GM12872 (cell line): ENCODE data around the gene ACE.

Experiments
- CTCF ChIP-seq: IDR thresholded peaks from 3 replicates; pipeline ENCODE4 v1.5.1; 2011; ENCODE audit warnings: low read depth, mild to moderate bottlenecking, low read length, moderate library complexity; ENCODE audit not compliant: insufficient read depth

The ACE gene

DNA sequence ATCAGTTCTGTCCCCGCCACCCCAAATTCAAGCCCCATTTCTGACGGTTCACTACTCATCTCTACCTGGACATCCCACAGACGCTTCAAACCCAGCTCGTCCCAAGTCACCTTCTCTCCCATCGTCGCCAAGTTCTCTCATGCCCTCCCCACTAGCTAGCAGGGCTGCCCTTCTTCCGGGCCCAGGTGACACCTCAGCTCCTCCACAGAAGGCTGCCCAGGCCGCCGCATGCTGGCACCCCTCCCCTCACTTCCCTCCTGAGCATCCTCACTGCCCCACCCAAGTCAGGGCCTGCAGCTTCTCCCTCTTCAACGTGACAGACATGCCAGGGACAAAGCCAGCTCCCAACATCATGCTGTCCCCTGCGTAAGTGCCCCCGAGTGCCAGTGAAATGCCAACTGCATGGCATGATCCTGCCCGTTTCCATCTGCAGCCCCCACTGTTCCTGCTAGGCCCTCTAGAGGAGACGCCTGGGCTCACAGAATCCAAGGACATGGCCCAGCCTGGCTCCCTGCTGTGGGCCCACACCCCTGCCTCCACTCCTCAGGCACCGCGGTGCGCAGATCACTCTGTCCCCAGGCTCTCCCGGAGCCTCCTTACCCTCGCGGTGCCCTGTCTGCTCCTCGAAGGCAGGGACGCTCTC is 36.6 kb upstream of the ACE start:
- no peak for TF ChIP-seq CTCF

DNA sequence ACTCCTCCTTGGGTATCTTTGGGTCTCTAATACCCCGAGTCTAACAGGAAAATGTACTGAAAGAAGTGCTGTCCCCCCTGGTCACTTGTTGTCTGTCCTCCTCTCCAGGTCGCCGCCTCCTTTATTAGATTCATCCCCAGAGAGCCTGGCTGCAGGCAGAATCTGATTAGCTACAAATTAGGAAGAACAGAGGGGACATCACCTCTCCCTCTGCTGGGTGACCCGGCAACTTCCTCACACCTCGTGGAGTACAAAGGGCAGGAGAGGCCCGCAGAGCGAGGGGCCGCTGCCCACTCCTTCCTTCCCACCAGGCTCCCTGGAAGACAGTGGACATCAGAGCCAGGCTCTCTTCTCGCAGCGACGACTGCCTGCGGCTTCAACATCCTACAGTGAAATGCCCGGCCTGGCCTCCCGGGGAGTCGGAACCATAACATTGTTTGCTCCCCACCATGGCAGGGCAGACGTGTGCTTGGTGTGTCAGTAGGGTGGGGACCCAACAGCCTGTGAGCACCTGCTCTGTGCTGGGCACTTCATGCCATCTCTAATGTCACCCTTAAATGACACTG is 36.0 kb upstream of the ACE start:
- no peak for TF ChIP-seq CTCF

- no peak for TF ChIP-seq CTCF
These were observed 35.2 kb upstream of the ACE start for GRCh38 chr17:63441654-63442053.

GRCh38 chr17:63442074-63442473 is 34.8 kb upstream of the ACE start:
- no peak for TF ChIP-seq CTCF

GRCh38 chr17:63442549-63443035 is 34.3 kb upstream of the ACE start:
- peak; percentile 34; the same call in 2 of the 3 replicates for TF ChIP-seq CTCF

- TF ChIP-seq CTCF = no peak
These were observed 33.8 kb upstream of the ACE start for GRCh38 chr17:63443053-63443452.

GRCh38 chr17:63444457-63444856 is 32.4 kb upstream of the ACE start:
- no peak for TF ChIP-seq CTCF
